H1 (cell line): Measurements from ENCODE around the gene DDX4. TPM values are rescaled to one million over a fixed set of nuclear protein-coding genes. Genes with fewer than 3 reads are reported as not detected.
A peak's percentile ranks its signal among the peaks of the same experiment; 100 is the strongest.

Source experiments
- CTCF ChIA-PET: fragments of 300-600 bp; sonication (Branson Sonifier 250); formaldehyde crosslinking; loops from one replicate; lab custom pipeline; 2021; ENCODE audit not compliant: partially characterized antibody; lab: Charles Lee
- POLR2A ChIA-PET: fragments of 300-600 bp; sonication (Branson Sonifier 250); formaldehyde crosslinking; loops from one replicate; lab custom pipeline; 2021; ENCODE audit warnings: inconsistent platforms; ENCODE audit not compliant: partially characterized antibody; lab: Charles Lee
- DNase-seq, 2 experiments: peaks; one replicate each; pipeline versions ENCODE4 v3.0.0 to v3.0.0-alpha.2; 2010 to 2022; ENCODE audit warnings: low spot score in 2 of 2, low read depth in 1 of 2, mixed read lengths in 1 of 2
- FAIRE-seq: peaks from 2 replicates; lab custom pipeline; 2011; peaks lifted over from hg19 to GRCh38; lab: Jason Lieb, UNC
- H2AFZ ChIP-seq: 2 replicates; pipeline ENCODE4 v1.8.1; 2012; ENCODE audit warnings: low read length, inconsistent platforms
- H2AK5ac ChIP-seq: 2 replicates; pipeline ENCODE4 v1.6.1; 2013; ENCODE audit warnings: low read depth, low read length
- H2BK120ac ChIP-seq: replicated peaks from 2 replicates; pipeline ENCODE3; 2013; ENCODE audit warnings: low read depth, low read length, inconsistent platforms
- H2BK12ac ChIP-seq: 2 replicates; pipeline ENCODE4 v1.6.1; 2013; ENCODE audit warnings: low read depth, low read length
- H2BK15ac ChIP-seq: 2 replicates; pipeline ENCODE4 v1.6.1; 2013; ENCODE audit warnings: low read length
- H2BK20ac ChIP-seq: 2 replicates; pipeline ENCODE4 v1.6.1; 2013; ENCODE audit warnings: low read length
- H2BK5ac ChIP-seq: 2 replicates; pipeline ENCODE4 v1.6.1; 2013; ENCODE audit warnings: low read depth, low read length
- H3K14ac ChIP-seq: 2 replicates; pipeline ENCODE4 v1.6.1; 2013; ENCODE audit warnings: inconsistent platforms; ENCODE audit not compliant: insufficient read length
- H3K18ac ChIP-seq: 2 replicates; pipeline ENCODE4 v1.6.1; 2013; ENCODE audit warnings: low read length; ENCODE audit errors: extremely low read depth
- H3K23ac ChIP-seq: 2 replicates; pipeline ENCODE4 v1.6.1; 2013; ENCODE audit warnings: inconsistent platforms; ENCODE audit not compliant: insufficient read length
- H3K23me2 ChIP-seq: 2 replicates; pipeline ENCODE4 v1.6.1; 2013; ENCODE audit warnings: low read depth, low read length
- H3K27ac ChIP-seq: 2 replicates; pipeline ENCODE4 v1.6.1; 2011; ENCODE audit warnings: low read depth, low read length, inconsistent platforms
- H3K27me3 ChIP-seq, 4 experiments: replicated peaks in 1 of 4; 1 replicate in 1 of 4; 2 replicates in 3 of 4; pipeline versions ENCODE4 v1.6.1 to v1.8.1; 2011 to 2013; ENCODE audit warnings: low read length in 3 of 4, mild to moderate bottlenecking in 3 of 4, inconsistent platforms in 2 of 4, mixed read lengths in 2 of 4, moderate library complexity in 1 of 4; ENCODE audit not compliant: control insufficient read depth in 3 of 4, insufficient read depth in 3 of 4; ENCODE audit errors: extremely low read depth in 1 of 4
- H3K36me3 ChIP-seq, 4 experiments: 2 replicates each; pipeline versions ENCODE4 v1.6.1 to v1.8.1; 2011 to 2013; ENCODE audit warnings: mild to moderate bottlenecking in 4 of 4, low read length in 3 of 4, moderate library complexity in 2 of 4, control low read depth in 1 of 4, inconsistent platforms in 1 of 4; ENCODE audit not compliant: insufficient read depth in 4 of 4, control insufficient read depth in 2 of 4
- H3K4ac ChIP-seq: replicated peaks from 2 replicates; pipeline ENCODE3; 2013; ENCODE audit warnings: low read length, low read depth, mixed read lengths, inconsistent platforms; ENCODE audit not compliant: insufficient read length
- H3K4me1 ChIP-seq, 4 experiments: replicated peaks in 1 of 4; 1 replicate in 1 of 4; 2 replicates in 3 of 4; pipeline versions ENCODE4 v1.6.1 to v1.8.1; 2011 to 2013; ENCODE audit warnings: low read length in 3 of 4, inconsistent platforms in 2 of 4, mixed read lengths in 1 of 4; ENCODE audit not compliant: insufficient read depth in 4 of 4, control insufficient read depth in 3 of 4
- H3K4me2 ChIP-seq, 2 experiments: 2 replicates each; pipeline versions ENCODE4 v1.6.1 to v1.8.1; 2011 to 2013; ENCODE audit warnings: low read depth in 2 of 2, low read length in 2 of 2, control low read depth in 1 of 2, inconsistent platforms in 1 of 2, mild to moderate bottlenecking in 1 of 2; ENCODE audit not compliant: insufficient read depth in 1 of 2
- H3K4me3 ChIP-seq, 4 experiments: fragments of 200-600, 300-600 bp in 1 of 4; sonication (generic), shearing (Covaris generic), sonication (Bioruptor Twin) in 1 of 4; 2 replicates each; pipeline versions ENCODE4 v1.5.1 to v1.8.1; 2011 to 2016; ENCODE audit warnings: low read length in 4 of 4, low read depth in 3 of 4, control low read depth in 2 of 4, inconsistent platforms in 2 of 4, mild to moderate bottlenecking in 2 of 4, mixed read lengths in 1 of 4, moderate library complexity in 1 of 4; ENCODE audit not compliant: insufficient read depth in 2 of 4; ENCODE audit errors: extremely low read depth in 1 of 4
- H3K56ac ChIP-seq: replicated peaks from 2 replicates; pipeline ENCODE3; 2013; ENCODE audit warnings: low read depth, mild to moderate bottlenecking, mixed read lengths, low read length, inconsistent platforms; ENCODE audit not compliant: insufficient read length
- H3K79me1 ChIP-seq: 2 replicates; pipeline ENCODE4 v1.6.1; 2013; ENCODE audit warnings: low read depth, low read length, control low read depth
- H3K79me2 ChIP-seq, 2 experiments: 2 replicates each; pipeline versions ENCODE4 v1.6.1 to v1.8.1; 2012 to 2013; ENCODE audit warnings: low read length in 2 of 2, mild to moderate bottlenecking in 2 of 2, inconsistent platforms in 1 of 2; ENCODE audit not compliant: insufficient read depth in 2 of 2, control insufficient read depth in 1 of 2
- H3K9ac ChIP-seq, 4 experiments: replicated peaks in 1 of 4; 1 replicate in 1 of 4; 2 replicates in 3 of 4; pipeline versions ENCODE4 v1.6.1 to v1.8.1; 2011 to 2013; ENCODE audit warnings: low read depth in 3 of 4, low read length in 3 of 4, control low read depth in 2 of 4, mild to moderate bottlenecking in 2 of 4, moderate library complexity in 2 of 4, inconsistent platforms in 1 of 4; ENCODE audit errors: extremely low read depth in 1 of 4
- H3K9me3 ChIP-seq, 2 experiments: 2 replicates each; pipeline versions ENCODE4 v1.6.1 to v1.8.1; 2012 to 2013; ENCODE audit warnings: mild to moderate bottlenecking in 2 of 2, moderate library complexity in 2 of 2, control low read depth in 1 of 2, inconsistent platforms in 1 of 2, low read depth in 1 of 2, low read length in 1 of 2, mixed read lengths in 1 of 2; ENCODE audit not compliant: insufficient read depth in 2 of 2
- H4K20me1 ChIP-seq, 2 experiments: replicated peaks in 1 of 2; 2 replicates each; pipeline versions ENCODE3 to v1.8.1; 2011 to 2013; ENCODE audit warnings: inconsistent platforms in 2 of 2, low read length in 2 of 2, mild to moderate bottlenecking in 1 of 2; ENCODE audit not compliant: insufficient read depth in 2 of 2, control insufficient read depth in 1 of 2
- H4K5ac ChIP-seq: 2 replicates; pipeline ENCODE4 v1.6.1; 2013; ENCODE audit warnings: low read length, low read depth, mixed read lengths, inconsistent platforms; ENCODE audit not compliant: insufficient read length
- H4K8ac ChIP-seq: 2 replicates; pipeline ENCODE4 v1.8.0; 2013; ENCODE audit warnings: mild to moderate bottlenecking, moderate library complexity, low read length, inconsistent platforms; ENCODE audit not compliant: insufficient read depth; ENCODE audit errors: extremely low read depth
- H4K91ac ChIP-seq: replicated peaks from 2 replicates; pipeline ENCODE3; 2013; ENCODE audit warnings: low read length, mixed read lengths, inconsistent platforms; ENCODE audit not compliant: insufficient read length
- CBX5 ChIP-seq: fragments of 300-800, 300-1000 bp; sonication (generic); IDR thresholded peaks from 2 replicates; pipeline ENCODE4 v1.7.1; 2016; ENCODE audit warnings: antibody characterized with exemption, low read length, low read depth
- EGR1 ChIP-seq: IDR thresholded peaks from 2 replicates; pipeline ENCODE4 v1.6.1; 2011; ENCODE audit warnings: low read depth, low read length, borderline replicate concordance
- JUND ChIP-seq: IDR thresholded peaks from 2 replicates; pipeline ENCODE4 v1.6.1; 2011; ENCODE audit warnings: mild to moderate bottlenecking, improper control_type of control experiment, low read length
- KDM4A ChIP-seq: IDR thresholded peaks from one replicate; pipeline ENCODE4 v1.7.1; 2012; ENCODE audit warnings: low read depth, mild to moderate bottlenecking, moderate library complexity, low read length, inconsistent platforms; ENCODE audit not compliant: severe bottlenecking
- NRF1 ChIP-seq: IDR thresholded peaks from 2 replicates; pipeline ENCODE4 v1.6.1; 2011; ENCODE audit warnings: mild to moderate bottlenecking, low read depth, low read length, improper control_type of control experiment
- PHF8 ChIP-seq: fragments of 200-600 bp; sonication (generic); conservative IDR thresholded peaks from 2 replicates; pipeline ENCODE4 v1.7.1; 2012; ENCODE audit warnings: low read depth, mild to moderate bottlenecking, inconsistent platforms, low read length, moderate library complexity
- SIN3A ChIP-seq, 2 experiments: IDR thresholded peaks in 1 of 2; conservative IDR thresholded peaks in 1 of 2; 2 replicates each; pipeline ENCODE4 v1.6.1; 2011 to 2012; ENCODE audit warnings: low read length in 2 of 2, improper control_type of control experiment in 1 of 2, low read depth in 1 of 2, mild to moderate bottlenecking in 1 of 2
- SIRT6 ChIP-seq: IDR thresholded peaks from one replicate; pipeline ENCODE4 v1.7.1; 2012; ENCODE audit warnings: low read length, inconsistent platforms
- SP2 ChIP-seq: IDR thresholded peaks from 2 replicates; pipeline ENCODE4 v1.6.1; 2012; ENCODE audit warnings: mild to moderate bottlenecking, low read length, inconsistent platforms
- WGBS, 2 experiments: shearing (Covaris generic) in 1 of 2; methylation state at CpG; one replicate each; pipeline versions ENCODE4 v1.1.6 to v1.1.7; 2013 to 2015; ENCODE audit warnings: low lambda C conversion rate in 2 of 2, mixed read lengths in 2 of 2, inconsistent platforms in 1 of 2, low coverage in 1 of 2, missing lambda C conversion rate in 1 of 2; ENCODE audit not compliant: insufficient replicate concordance in 2 of 2, insufficient coverage in 1 of 2, insufficient read length in 1 of 2; ENCODE audit errors: extremely low coverage in 1 of 2, missing lambda C conversion rate in 1 of 2; 5-methylcytosine and 5-hydroxymethylcytosine counted together
- polyA plus RNA-seq, 7 experiments: library from polyadenylated mRNA; depleted of rRNA in 3 of 7; stranded (reverse) in 5 of 7; unstranded in 2 of 7; fragments of >200 nt in 5 of 7; fragments of 200-250 nt in 2 of 7; gene quantifications; 1 replicate in 5 of 7; 2 replicates in 1 of 7; 4 replicates in 1 of 7; pipeline versions ENCODE4 v1.2.1 to v1.2.3, GENCODE V29; 2011 to 2013; ENCODE audit warnings: missing spikeins in 2 of 7, mixed read lengths in 2 of 7
- total RNA-seq: library from RNA; stranded (reverse); fragmentation: NEBNext Ultra II Directional; extraction: Animal tissue kit (Norgen Biotek cat#: 25700); gene quantifications from 2 replicates; pipeline ENCODE4 v1.2.1, GENCODE V29; 2021
- TF ChIP-seq, protein P1 (sequence below): IDR thresholded peaks from 2 replicates; pipeline ENCODE4 v1.6.1; 2012; ENCODE audit warnings: inconsistent platforms
- TF ChIP-seq, protein P2 (sequence below), 3 experiments: IDR thresholded peaks; 1 replicate in 2 of 3; 2 replicates in 1 of 3; pipeline versions ENCODE4 v1.5.1 to v1.6.1; 2011; ENCODE audit warnings: low read length in 3 of 3, mild to moderate bottlenecking in 3 of 3, inconsistent platforms in 2 of 3, low read depth in 1 of 3, moderate library complexity in 1 of 3; ENCODE audit not compliant: insufficient read depth in 1 of 3; ENCODE audit errors: control extremely low read depth in 1 of 3

Gene DDX4
- total and polyA plus RNA-seq, 2 of the 8 experiments (the other 6 are each of a cell fraction or from before 2014, with no cell fraction given): 0.15 TPM; not detected in 1

DNA sequence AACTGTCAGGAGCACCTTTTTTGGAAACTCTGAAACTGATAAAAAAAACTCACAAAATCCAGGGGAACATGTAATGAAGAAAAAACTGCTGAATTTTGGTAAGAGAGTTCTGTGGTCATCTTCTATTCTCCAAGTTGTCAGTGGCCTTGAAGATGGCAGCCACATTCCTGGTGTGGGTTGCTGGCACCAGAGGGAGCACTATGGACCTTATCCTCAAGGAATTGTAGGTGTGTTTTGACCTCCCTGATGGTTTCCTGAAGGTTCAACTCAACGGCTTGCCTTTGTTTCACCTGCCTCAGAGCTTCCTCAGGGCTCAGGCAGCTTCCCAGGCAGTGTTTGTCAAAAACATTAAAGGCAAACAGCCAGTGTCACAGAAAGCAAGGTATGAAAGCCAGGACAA is 23.5 kb upstream of the DDX4 start:
- Histone ChIP-seq H3K4me3 (no peak overlapping the region), H2BK120ac (no peak overlapping the region), H2BK15ac (no peak overlapping the region), H2BK12ac (no peak overlapping the region), H4K8ac (no peak overlapping the region), H2AFZ (no peak overlapping the region), H3K36me3 (no peaks in the 10 kb centered on the region), H3K27me3 (no peaks in the 10 kb centered on the region), H3K4me1 (peaks cover 0 to 3% (median 0%) of the 10 kb centered on the region in 4 experiments; a peak in 2 of 7 replicates), H3K9me3 (0 out of 4 replicates have a peak, but pooled peaks cover 0 to 6% of the 10 kb centered on the region in 2 experiments), H3K4ac (no peak overlapping the region), H2BK5ac (no peak overlapping the region), H4K5ac (no peak overlapping the region), H3K18ac (no peak overlapping the region), H2BK20ac (no peak overlapping the region), H3K27ac (no peak overlapping the region), H3K79me2 (peaks cover 0 to 6% of the 10 kb centered on the region in 2 experiments; a peak in 3 of 4 replicates), H3K4me2 (no peak overlapping the region), H3K9ac (no peak overlapping the region), H3K79me1 (0 out of 2 replicates have a peak, but pooled peaks cover 4% of the 10 kb centered on the region), H3K14ac (no peak overlapping the region), H2AK5ac (no peak overlapping the region), H3K56ac (no peak overlapping the region), H4K20me1 (no peaks in the 10 kb centered on the region), H4K91ac (no peak overlapping the region), H3K23me2 (peaks cover 9% of the 10 kb centered on the region; the same call in 1 of the 2 replicates), H3K23ac (no peak overlapping the region)
- FAIRE-seq: no peak
- POLR2A ChIA-PET: interaction anchor here (0.7 to 1.5 kb wide), 2 partner anchors 79 to 406 kb away, joined by 3 to 4 read pairs; partner anchors contain the start of gene MTREX
- no peak for DNase-seq
- CTCF ChIA-PET: interaction anchor here (0.5 to 1.8 kb wide), 3 partner anchors 20 to 486 kb away, joined by 3 to 4 read pairs (median 3); no protein-coding TSS in a partner anchor
- 78% methylated on average over 1 of the region's 1 CpG; no CpG with 5 or more reads in 1 of the 2 experiments for WGBS, 2 experiments
- TF ChIP-seq SIN3A (conservative IDR thresholded peaks at IDR 0.05 in 1 of 2, IDR thresholded peaks at IDR 0.05 in 1 of 2; ENCODE audit: low read depth in 1 of 2, low read length in 2 of 2) (no peak), NRF1 (no peak), KDM4A (no peak), JUND (no peak), SIRT6 (no peak), SP2 (no peak), EGR1 (no peak), CBX5 (no peak), PHF8 (no peak)
- TF ChIP-seq, protein P1, sequence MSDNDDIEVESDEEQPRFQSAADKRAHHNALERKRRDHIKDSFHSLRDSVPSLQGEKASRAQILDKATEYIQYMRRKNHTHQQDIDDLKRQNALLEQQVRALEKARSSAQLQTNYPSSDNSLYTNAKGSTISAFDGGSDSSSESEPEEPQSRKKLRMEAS: no peak
- TF ChIP-seq, protein P2, sequence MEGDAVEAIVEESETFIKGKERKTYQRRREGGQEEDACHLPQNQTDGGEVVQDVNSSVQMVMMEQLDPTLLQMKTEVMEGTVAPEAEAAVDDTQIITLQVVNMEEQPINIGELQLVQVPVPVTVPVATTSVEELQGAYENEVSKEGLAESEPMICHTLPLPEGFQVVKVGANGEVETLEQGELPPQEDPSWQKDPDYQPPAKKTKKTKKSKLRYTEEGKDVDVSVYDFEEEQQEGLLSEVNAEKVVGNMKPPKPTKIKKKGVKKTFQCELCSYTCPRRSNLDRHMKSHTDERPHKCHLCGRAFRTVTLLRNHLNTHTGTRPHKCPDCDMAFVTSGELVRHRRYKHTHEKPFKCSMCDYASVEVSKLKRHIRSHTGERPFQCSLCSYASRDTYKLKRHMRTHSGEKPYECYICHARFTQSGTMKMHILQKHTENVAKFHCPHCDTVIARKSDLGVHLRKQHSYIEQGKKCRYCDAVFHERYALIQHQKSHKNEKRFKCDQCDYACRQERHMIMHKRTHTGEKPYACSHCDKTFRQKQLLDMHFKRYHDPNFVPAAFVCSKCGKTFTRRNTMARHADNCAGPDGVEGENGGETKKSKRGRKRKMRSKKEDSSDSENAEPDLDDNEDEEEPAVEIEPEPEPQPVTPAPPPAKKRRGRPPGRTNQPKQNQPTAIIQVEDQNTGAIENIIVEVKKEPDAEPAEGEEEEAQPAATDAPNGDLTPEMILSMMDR (IDR thresholded peaks at IDR 0.05; ENCODE audit: control extremely low read depth in 1 of 3, insufficient read depth in 1 of 3, low read depth in 1 of 3, low read length in 3 of 3): peak in 1 of 3 experiments; percentile 26; a peak in 1 of 4 replicates
